T-helper 17 cell (primary cell): ENCODE measurements around the gene HERC4. TPM values are rescaled to one million over a fixed set of nuclear protein-coding genes. Genes with fewer than 3 reads are reported as not detected.
"Not testable (repeated sequence)": the region's sequence is repeated elsewhere in the genome, so short reads cannot be mapped to it uniquely, and the experiment has no call there.

ENCODE experiments used
- ATAC-seq: fragments of 150-1000 bp; cut with Tn5 transposase; 2 replicates; pipeline ENCODE4 v1.10.0; 2021; ENCODE audit warnings: mild to moderate bottlenecking, moderate library complexity
- DNase-seq, 3 donors: peaks; one replicate each; pipeline versions ENCODE4 v3.0.0 to v3.0.0-alpha.2; 2020 to 2021
- H3K9me3 ChIP-seq: one replicate; pipeline ENCODE4 v1.7.0; 2013; ENCODE audit warnings: low read length, mild to moderate bottlenecking; ENCODE audit not compliant: control insufficient read depth, poor library complexity, severe bottlenecking
- H3K27ac Mint-ChIP-seq: one replicate; pipeline ENCODE4 v1.8.0; 2022; ENCODE audit warnings: mild to moderate bottlenecking, moderate library complexity, mixed read lengths
- H3K27me3 Mint-ChIP-seq: one replicate; pipeline ENCODE4 v1.8.0; 2022; ENCODE audit warnings: mixed read lengths
- H3K36me3 Mint-ChIP-seq: one replicate; pipeline ENCODE4 v1.8.0; 2022; ENCODE audit warnings: low read depth, mixed read lengths
- H3K4me1 Mint-ChIP-seq: one replicate; pipeline ENCODE4 v1.8.0; 2022; ENCODE audit warnings: mild to moderate bottlenecking, mixed read lengths
- H3K4me3 Mint-ChIP-seq: one replicate; pipeline ENCODE4 v1.8.0; 2022; ENCODE audit warnings: mild to moderate bottlenecking, moderate library complexity, mixed read lengths
- total RNA-seq, 4 donors: library from RNA in 2 of 4; stranded (reverse) in 2 of 4; gene quantifications; one replicate each; pipeline ENCODE4 v1.2.3 and lab custom pipeline; 2022 to 2026

Gene HERC4
- total RNA-seq, 2 donors from 2014 or later, result 50.9 to 59.4 TPM

- no peak for ATAC-seq
- H3K27me3 Mint-ChIP-seq, result no peaks in the 10 kb centered on the region
- no peaks in the 10 kb centered on the region for H3K9me3 ChIP-seq
- no peaks in the 10 kb centered on the region for H3K36me3 Mint-ChIP-seq
- peaks cover 23% of the 10 kb centered on the region for H3K4me1 Mint-ChIP-seq
- H3K4me3 Mint-ChIP-seq, result no peak overlapping the region
- DNase-seq, result no peak
- H3K27ac Mint-ChIP-seq, result peak overlapping the region; percentile 45
Measured at GRCh38 chr10:68053553-68053952, 21.5 kb downstream of the HERC4 start.

GRCh38 chr10:68052463-68052862 is 22.6 kb downstream of the HERC4 start:
- DNase-seq, result no peak
- ATAC-seq, result no peak
- Mint-ChIP-seq H3K27me3 (no peaks in the 10 kb centered on the region), H3K4me3 (no peak overlapping the region), H3K27ac (peak overlapping the region; percentile 45), H3K36me3 (no peaks in the 10 kb centered on the region), H3K4me1 (peaks cover 33% of the 10 kb centered on the region)
- no peaks in the 10 kb centered on the region for H3K9me3 ChIP-seq

GRCh38 chr10:68049289-68050078 is 25.6 kb downstream of the HERC4 start:
- Mint-ChIP-seq H3K27ac (peak overlapping the region; percentile 8), H3K27me3 (no peaks in the 10 kb centered on the region), H3K4me3 (no peak overlapping the region), H3K4me1 (peaks cover 43% of the 10 kb centered on the region), H3K36me3 (peaks cover 2% of the 10 kb centered on the region)
- DNase-seq (no peak), ATAC-seq (no peak)
- no peaks in the 10 kb centered on the region for H3K9me3 ChIP-seq

- DNase-seq (no peak), ATAC-seq (no peak)
- Mint-ChIP-seq H3K27me3 (no peaks in the 10 kb centered on the region), H3K36me3 (peaks cover 2% of the 10 kb centered on the region), H3K4me1 (peaks cover 33% of the 10 kb centered on the region), H3K27ac (peak overlapping the region; percentile 47), H3K4me3 (no peak overlapping the region)
- no peaks in the 10 kb centered on the region for H3K9me3 ChIP-seq
Measured at GRCh38 chr10:68047554-68048327, 27.3 kb downstream of the HERC4 start.

DNA sequence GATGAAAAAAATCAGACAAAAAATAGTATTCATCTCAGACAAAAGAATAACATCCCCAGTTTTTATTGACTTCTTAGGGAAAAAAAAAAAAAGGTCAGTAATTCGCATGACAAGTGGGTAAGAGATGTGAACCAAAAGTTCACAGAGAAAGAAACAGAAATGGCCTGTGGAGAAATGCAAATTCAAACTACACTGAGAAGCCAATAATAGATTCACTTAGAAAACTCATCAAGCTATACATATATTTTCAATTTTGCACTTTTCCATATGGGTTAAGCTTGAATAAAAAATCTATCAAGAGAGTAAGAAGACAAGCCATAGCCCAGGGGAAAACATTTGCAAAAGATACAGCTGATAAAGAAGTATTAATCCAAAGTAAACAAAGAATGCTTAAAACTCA is 28.0 kb downstream of the HERC4 start:
- Mint-ChIP-seq H3K4me1 (peaks cover 32% of the 10 kb centered on the region), H3K27ac (peak overlapping the region; percentile 30), H3K36me3 (peaks cover 2% of the 10 kb centered on the region), H3K27me3 (no peaks in the 10 kb centered on the region), H3K4me3 (no peak overlapping the region)
- ATAC-seq (no peak), DNase-seq (no peak)
- H3K9me3 ChIP-seq, result no peaks in the 10 kb centered on the region

DNA sequence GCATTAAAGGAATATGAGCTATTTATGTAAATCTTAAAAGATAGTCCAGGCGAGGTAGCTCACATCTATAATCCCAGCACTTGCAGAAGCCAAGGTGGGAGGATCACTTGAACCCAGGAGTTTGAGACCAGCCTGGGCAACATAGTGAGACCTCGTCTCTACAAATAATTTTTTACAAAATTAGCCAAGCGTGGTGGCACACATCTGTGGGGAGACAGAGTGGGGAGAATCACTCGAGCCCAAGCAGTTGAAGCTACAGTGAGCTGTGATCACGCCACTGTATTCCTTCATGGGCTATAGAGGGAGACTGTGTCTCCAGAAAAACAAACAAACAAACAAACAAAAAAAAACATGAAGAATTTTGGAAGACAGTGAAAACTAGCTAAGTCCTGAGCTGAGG is 28.4 kb downstream of the HERC4 start:
- Mint-ChIP-seq H3K36me3 (peaks cover 2% of the 10 kb centered on the region), H3K4me1 (peaks cover 32% of the 10 kb centered on the region), H3K27me3 (no peaks in the 10 kb centered on the region), H3K27ac (peak overlapping the region; percentile 30), H3K4me3 (no peak overlapping the region)
- no peaks in the 10 kb centered on the region for H3K9me3 ChIP-seq
- DNase-seq (no peak), ATAC-seq (no peak)

- peaks cover 19% of the 10 kb centered on the region for H3K4me1 Mint-ChIP-seq
- H3K4me3 Mint-ChIP-seq, result no peak overlapping the region
- ATAC-seq (no peak), DNase-seq (no peak)
- no peak overlapping the region for H3K27ac Mint-ChIP-seq
- H3K27me3 Mint-ChIP-seq, result no peaks in the 10 kb centered on the region
- H3K9me3 ChIP-seq, result no peaks in the 10 kb centered on the region
- H3K36me3 Mint-ChIP-seq, result peaks cover 2% of the 10 kb centered on the region
Measured at GRCh38 chr10:68043030-68043429, 32.1 kb downstream of the HERC4 start.

DNA sequence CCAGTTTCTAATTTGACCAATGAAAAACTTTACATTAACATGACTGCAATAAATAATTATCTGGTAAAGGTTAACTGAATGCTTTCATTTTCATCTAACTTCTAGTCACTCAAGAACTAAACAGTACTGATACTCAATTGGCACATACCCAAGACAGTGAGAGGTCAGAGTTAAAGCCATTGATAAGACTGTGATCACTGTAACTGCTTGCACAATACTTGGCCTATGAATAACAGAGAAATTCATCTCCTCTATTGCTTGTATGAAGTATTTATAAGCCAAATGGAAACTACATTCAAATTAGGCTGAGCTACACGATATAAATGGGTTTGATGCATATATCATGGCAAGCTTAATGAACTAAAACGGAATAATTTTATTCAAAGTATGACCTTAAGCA is 43.0 kb downstream of the HERC4 start:
- Mint-ChIP-seq H3K36me3 (peaks cover 15% of the 10 kb centered on the region), H3K4me3 (no peak overlapping the region), H3K27ac (peak overlapping the region; percentile 19), H3K27me3 (no peaks in the 10 kb centered on the region), H3K4me1 (peaks cover 14% of the 10 kb centered on the region)
- H3K9me3 ChIP-seq, result no peaks in the 10 kb centered on the region
- no peak for DNase-seq
- no peak for ATAC-seq

- Mint-ChIP-seq H3K4me3 (no peak overlapping the region), H3K4me1 (no peaks in the 10 kb centered on the region), H3K36me3 (peaks cover 8% of the 10 kb centered on the region), H3K27ac (no peak overlapping the region), H3K27me3 (no peaks in the 10 kb centered on the region)
- ATAC-seq, result no peak
- H3K9me3 ChIP-seq, result no peaks in the 10 kb centered on the region
- DNase-seq, result no peak
Measured at GRCh38 chr10:68027429-68027828, 47.7 kb downstream of the HERC4 start.

DNA sequence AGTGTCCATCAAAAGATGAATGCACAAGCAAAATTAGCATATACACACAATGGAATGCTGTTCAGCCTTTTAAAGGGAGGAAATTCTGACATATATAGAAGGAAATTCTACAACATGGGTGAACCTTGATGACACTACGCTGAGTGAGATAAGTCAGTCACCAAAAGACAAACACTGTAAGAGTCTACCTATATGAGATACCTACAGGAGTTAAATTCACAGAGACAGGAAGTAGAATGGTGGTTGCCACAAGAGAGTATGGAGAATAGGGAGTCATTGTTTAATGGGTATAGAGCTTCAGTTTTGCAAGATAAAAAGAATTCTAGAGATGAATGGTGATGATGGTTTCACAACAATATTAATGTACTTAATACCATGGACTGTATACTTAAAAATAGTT is 51.8 kb downstream of the HERC4 start:
- Mint-ChIP-seq H3K27ac (no peak overlapping the region), H3K36me3 (peaks cover 13% of the 10 kb centered on the region), H3K4me3 (no peak overlapping the region), H3K27me3 (no peaks in the 10 kb centered on the region), H3K4me1 (no peaks in the 10 kb centered on the region)
- DNase-seq (no peak), ATAC-seq (no peak)
- no peaks in the 10 kb centered on the region for H3K9me3 ChIP-seq

DNA sequence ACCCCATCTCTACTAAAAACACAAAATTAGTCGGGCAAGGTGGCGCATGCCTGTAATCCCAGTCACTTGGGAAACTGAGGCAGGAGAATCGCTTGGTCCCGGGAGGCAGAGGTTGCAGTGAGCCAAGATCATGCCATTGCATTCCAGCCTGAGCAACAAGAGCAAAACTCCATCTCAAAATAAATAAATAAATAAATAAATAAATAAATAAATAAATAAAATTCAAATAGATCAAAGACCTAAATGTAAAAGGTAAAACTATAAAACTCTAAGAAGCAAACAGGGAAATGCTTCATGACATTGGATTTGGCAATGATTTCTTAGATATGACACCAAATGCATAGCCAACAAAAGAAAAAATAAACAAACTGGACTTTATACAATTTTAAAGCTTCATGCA is 52.8 kb downstream of the HERC4 start:
- H3K36me3 Mint-ChIP-seq, result peaks cover 13% of the 10 kb centered on the region
- DNase-seq, H3K27me3 Mint-ChIP-seq, H3K4me1 Mint-ChIP-seq, H3K27ac Mint-ChIP-seq, H3K4me3 Mint-ChIP-seq, ATAC-seq, H3K9me3 ChIP-seq: not testable (repeated sequence)

GRCh38 chr10:68016519-68016918 is 58.6 kb downstream of the HERC4 start:
- H3K9me3 ChIP-seq, ATAC-seq, H3K27me3 Mint-ChIP-seq, H3K4me1 Mint-ChIP-seq, DNase-seq, H3K36me3 Mint-ChIP-seq: not testable (repeated sequence)
- H3K27ac Mint-ChIP-seq, result peak overlapping the region; percentile 9
- peak overlapping the region; percentile 19 for H3K4me3 Mint-ChIP-seq

DNA sequence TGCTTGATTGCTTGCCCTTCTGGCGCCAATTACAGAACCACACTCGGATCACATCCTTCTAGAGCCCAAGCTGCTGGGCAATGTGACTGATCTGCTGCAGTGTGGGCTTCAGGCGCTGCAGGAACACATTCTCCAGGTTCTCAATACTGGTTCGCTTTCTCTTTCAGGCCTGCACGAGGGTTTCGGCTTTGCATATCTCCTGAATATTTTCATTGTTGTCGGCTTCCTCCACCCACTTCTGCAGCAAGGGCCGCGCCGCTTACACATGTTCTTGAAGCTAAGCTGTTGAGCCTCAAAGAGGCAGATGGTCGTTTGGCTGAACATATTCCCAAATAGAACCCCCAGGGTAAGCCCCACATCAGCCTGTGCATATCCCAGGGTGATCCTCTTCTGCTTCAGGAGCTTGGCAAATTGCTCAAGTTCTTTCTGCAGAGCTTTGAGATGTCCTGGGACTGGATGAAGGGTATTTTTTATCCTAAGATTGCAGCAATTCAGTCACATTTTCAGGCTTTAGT is 64.6 kb downstream of the HERC4 start:
- ATAC-seq, result no peak
- H3K27ac Mint-ChIP-seq, result no peak overlapping the region
- peaks cover 4% of the 10 kb centered on the region for H3K36me3 Mint-ChIP-seq
- H3K27me3 Mint-ChIP-seq, result no peaks in the 10 kb centered on the region
- no peaks in the 10 kb centered on the region for H3K9me3 ChIP-seq
- DNase-seq, result no peak
- no peak overlapping the region for H3K4me3 Mint-ChIP-seq
- H3K4me1 Mint-ChIP-seq, result no peaks in the 10 kb centered on the region
